Pons (tissue), 1 donor: ENCODE data around the gene C8A.

Experiments used
- DNase-seq: peaks from one replicate; pipeline ENCODE4 v3.0.0-alpha.2; 2016; ENCODE audit warnings: low spot score

Gene C8A

GRCh38 chr1:56890229-56890628 is 35.6 kb downstream of the C8A start:
- DNase-seq, result no peak

GRCh38 chr1:56894014-56894413 is 39.4 kb downstream of the C8A start:
- DNase-seq, result no peak

GRCh38 chr1:56897150-56898004 is 42.8 kb downstream of the C8A start:
- no peak for DNase-seq

GRCh38 chr1:56898005-56898373 is 43.4 kb downstream of the C8A start:
- no peak for DNase-seq

GRCh38 chr1:56898879-56899278 is 44.3 kb downstream of the C8A start:
- DNase-seq, result no peak

GRCh38 chr1:56901716-56902115 is 47.1 kb downstream of the C8A start:
- no peak for DNase-seq

GRCh38 chr1:56903778-56904177 is 49.2 kb downstream of the C8A start:
- DNase-seq, result no peak

GRCh38 chr1:56904663-56905397 is 50.2 kb downstream of the C8A start:
- no peak for DNase-seq

- DNase-seq, result no peak
Measured at GRCh38 chr1:56905667-56906066, 51.1 kb downstream of the C8A start.

- DNase-seq, result no peak
Measured at GRCh38 chr1:56908619-56909221, 54.1 kb downstream of the C8A start.

- DNase-seq, result peak; percentile 1
Measured at GRCh38 chr1:56910441-56910985, 55.9 kb downstream of the C8A start.

- DNase-seq, result no peak
Measured at GRCh38 chr1:56911098-56911938, 56.7 kb downstream of the C8A start.

- DNase-seq, result no peak
Measured at GRCh38 chr1:56912325-56912724, 57.7 kb downstream of the C8A start.

GRCh38 chr1:56915960-56916359 is 61.4 kb downstream of the C8A start:
- no peak for DNase-seq

- DNase-seq, result no peak
Measured at GRCh38 chr1:56916630-56917029, 62.0 kb downstream of the C8A start.

GRCh38 chr1:56917356-56917755 is 62.8 kb downstream of the C8A start:
- no peak for DNase-seq

GRCh38 chr1:56920591-56921001 is 66.0 kb downstream of the C8A start:
- no peak for DNase-seq

GRCh38 chr1:56921479-56921878 is 66.9 kb downstream of the C8A start:
- DNase-seq, result no peak

GRCh38 chr1:56922070-56922469 is 67.5 kb downstream of the C8A start:
- no peak for DNase-seq

GRCh38 chr1:56922507-56922906 is 67.9 kb downstream of the C8A start:
- DNase-seq, result no peak

- no peak for DNase-seq
Measured at GRCh38 chr1:56923201-56923600, 68.6 kb downstream of the C8A start.

- no peak for DNase-seq
Measured at GRCh38 chr1:56924116-56924515, 69.5 kb downstream of the C8A start.
